HFFc6 (cell line): ENCODE measurements around the gene ZSCAN22. TPM values are rescaled to one million over a fixed set of nuclear protein-coding genes. Genes with fewer than 3 reads are reported as not detected.
A peak's percentile ranks its signal among the peaks of the same experiment; 100 is the strongest.
"Not testable (repeated sequence)": the region's sequence is repeated elsewhere in the genome, so short reads cannot be mapped to it uniquely, and the experiment has no call there.

Experiments
- DNase-seq: peaks from one replicate; pipeline ENCODE4 v3.0.0-alpha.2; 2018
- H3K27ac Mint-ChIP-seq: 2 replicates; pipeline ENCODE4 v1.8.0; 2020; ENCODE audit warnings: mild to moderate bottlenecking, mixed read lengths
- H3K27me3 Mint-ChIP-seq: 2 replicates; pipeline ENCODE4 v1.8.0; 2021; ENCODE audit warnings: mild to moderate bottlenecking, moderate library complexity, mixed read lengths; ENCODE audit not compliant: insufficient read depth
- H3K36me3 Mint-ChIP-seq: 2 replicates; pipeline ENCODE4 v1.8.0; 2021; ENCODE audit warnings: low read depth, mixed read lengths
- H3K4me1 Mint-ChIP-seq: 2 replicates; pipeline ENCODE4 v1.8.0; 2020; ENCODE audit warnings: low read depth, mixed read lengths
- H3K4me3 Mint-ChIP-seq: 2 replicates; pipeline ENCODE4 v1.8.0; 2020; ENCODE audit warnings: mild to moderate bottlenecking, moderate library complexity, mixed read lengths
- H3K9me3 Mint-ChIP-seq: 2 replicates; pipeline ENCODE4 v1.8.0; 2020; ENCODE audit warnings: mild to moderate bottlenecking, mixed read lengths
- total RNA-seq, 6 experiments: library from RNA; stranded (reverse); fragmentation: NEBNext Ultra II Directional; extraction: Animal tissue kit (Norgen Biotek cat#: 25700); gene quantifications; 2 replicates in 1 of 6; 3 replicates in 5 of 6; pipeline ENCODE4 v1.2.3, GENCODE V29; 2021
- TF ChIP-seq, protein P1 (sequence below): fragments of 200-600 bp; sonication (generic); IDR thresholded peaks from 2 replicates; pipeline ENCODE4 v1.5.0; 2021; ENCODE audit warnings: antibody characterized with exemption, mild to moderate bottlenecking

Gene ZSCAN22
- total RNA-seq, 6 experiments from 2014 or later = 2.5 to 3.0 (median 2.8) TPM

DNA sequence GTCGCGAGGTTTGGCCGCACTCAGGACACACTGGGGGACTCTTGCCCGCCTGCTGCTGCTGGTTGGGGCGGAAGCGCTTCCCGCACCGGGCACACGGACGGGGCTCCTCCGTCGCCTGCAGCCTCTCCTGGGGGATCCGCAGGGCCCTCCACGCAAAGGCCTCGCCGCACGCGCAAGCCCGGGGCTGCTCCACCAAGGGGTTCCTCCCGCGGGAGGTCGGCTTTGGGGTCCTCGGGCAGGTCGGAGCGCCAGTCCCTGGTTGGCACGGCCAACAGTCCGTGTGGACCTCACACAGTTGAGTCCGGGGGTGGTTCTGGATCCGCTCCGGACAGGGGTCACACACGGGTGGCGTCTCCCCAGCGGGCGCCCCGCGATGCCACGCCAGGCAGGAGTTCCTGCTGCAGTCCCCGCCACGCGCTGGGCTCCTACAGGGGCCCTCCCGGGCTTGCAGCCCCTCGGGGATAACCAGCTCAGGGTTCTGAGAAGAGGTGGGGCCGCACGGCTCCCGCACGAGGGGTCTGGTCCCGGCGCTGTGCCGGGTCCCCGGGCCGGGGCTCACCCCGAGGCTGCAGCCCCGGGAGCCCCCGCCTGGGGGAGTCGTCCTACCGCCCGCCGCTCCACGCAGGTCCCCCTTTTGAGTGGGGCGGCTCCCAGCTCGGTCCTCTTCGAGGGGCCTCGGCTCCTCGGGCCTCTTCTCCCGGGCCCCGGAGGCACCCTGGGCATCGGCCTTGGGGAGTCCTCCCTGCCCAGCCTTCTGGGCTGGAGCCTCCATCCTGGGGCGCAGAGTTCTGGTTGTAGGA, 42.0 kb downstream of the ZSCAN22 start:
- Mint-ChIP-seq H3K27ac (no peak overlapping the region), H3K9me3 (peaks cover 4% of the 10 kb centered on the region; the same call in 1 of the 2 replicates), H3K4me1 (no peaks in the 10 kb centered on the region), H3K27me3 (no peaks in the 10 kb centered on the region; the same call in 1 of the 2 replicates), H3K4me3 (no peak overlapping the region), H3K36me3 (no peaks in the 10 kb centered on the region)
- TF ChIP-seq, protein P1, sequence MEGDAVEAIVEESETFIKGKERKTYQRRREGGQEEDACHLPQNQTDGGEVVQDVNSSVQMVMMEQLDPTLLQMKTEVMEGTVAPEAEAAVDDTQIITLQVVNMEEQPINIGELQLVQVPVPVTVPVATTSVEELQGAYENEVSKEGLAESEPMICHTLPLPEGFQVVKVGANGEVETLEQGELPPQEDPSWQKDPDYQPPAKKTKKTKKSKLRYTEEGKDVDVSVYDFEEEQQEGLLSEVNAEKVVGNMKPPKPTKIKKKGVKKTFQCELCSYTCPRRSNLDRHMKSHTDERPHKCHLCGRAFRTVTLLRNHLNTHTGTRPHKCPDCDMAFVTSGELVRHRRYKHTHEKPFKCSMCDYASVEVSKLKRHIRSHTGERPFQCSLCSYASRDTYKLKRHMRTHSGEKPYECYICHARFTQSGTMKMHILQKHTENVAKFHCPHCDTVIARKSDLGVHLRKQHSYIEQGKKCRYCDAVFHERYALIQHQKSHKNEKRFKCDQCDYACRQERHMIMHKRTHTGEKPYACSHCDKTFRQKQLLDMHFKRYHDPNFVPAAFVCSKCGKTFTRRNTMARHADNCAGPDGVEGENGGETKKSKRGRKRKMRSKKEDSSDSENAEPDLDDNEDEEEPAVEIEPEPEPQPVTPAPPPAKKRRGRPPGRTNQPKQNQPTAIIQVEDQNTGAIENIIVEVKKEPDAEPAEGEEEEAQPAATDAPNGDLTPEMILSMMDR = no peak
- DNase-seq = no peak

DNA sequence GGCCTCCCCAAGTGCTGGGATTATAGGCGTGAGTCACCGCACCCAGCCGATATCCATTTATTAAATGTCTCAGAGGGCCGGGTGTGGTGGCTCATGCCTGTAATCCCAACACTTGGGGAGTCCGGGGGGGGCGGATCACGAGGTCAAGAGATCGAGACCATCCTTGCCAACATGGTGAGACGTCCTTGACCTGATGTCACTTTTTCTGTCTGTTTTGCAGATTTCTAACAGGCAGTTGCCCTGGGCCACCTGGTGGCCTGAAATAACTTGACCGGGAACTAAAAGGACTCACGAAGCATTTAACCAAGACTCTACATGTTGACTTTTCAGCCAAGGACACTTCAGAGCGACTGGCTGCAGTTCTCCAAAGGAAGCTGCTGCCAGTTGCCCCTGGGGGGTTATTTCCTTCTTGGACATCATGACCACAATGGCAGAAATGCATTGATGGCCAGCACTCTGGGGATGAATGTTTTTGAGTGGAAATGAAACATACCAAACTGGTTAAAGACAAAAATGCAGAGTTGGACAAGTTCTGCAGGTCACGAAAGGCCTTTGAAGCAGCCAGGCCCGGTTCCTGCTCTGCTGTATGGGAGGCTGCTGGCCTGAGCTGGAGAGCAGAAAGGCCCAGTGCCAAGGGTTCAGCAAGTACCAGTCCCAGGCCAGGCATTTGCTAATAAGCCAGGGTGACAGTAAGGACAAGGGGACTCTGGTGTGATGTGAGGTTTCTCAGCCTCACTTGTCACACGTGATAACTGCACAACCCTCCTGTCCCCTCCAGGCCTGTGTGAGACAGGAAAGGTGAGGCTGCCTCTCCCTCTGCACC, 45.7 kb downstream of the ZSCAN22 start:
- Mint-ChIP-seq H3K9me3 (no peaks in the 10 kb centered on the region), H3K4me1 (no peaks in the 10 kb centered on the region), H3K27me3 (peaks cover 1% of the 10 kb centered on the region; the same call in 1 of the 2 replicates), H3K27ac (no peak overlapping the region), H3K4me3 (no peak overlapping the region), H3K36me3 (no peaks in the 10 kb centered on the region)
- TF ChIP-seq, protein P1 = peak; percentile 63
- DNase-seq = no peak

DNA sequence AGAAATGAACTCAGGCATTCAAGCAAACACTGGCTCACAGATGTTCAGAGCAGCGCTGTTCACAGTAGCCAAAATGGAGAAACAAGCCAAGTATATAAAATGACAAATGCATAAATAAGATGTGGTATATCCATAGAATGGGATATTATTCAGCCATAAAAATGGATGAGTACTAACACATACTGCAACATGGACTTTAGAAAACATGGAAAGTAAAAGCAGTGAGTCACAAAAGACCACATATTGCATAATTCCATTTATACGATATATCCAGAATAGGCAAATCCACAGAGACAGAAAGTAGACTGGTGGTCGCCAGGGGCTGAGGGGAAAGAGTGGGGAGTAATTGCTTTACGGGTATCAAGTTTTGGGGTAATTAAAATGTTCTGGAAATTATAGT, 47.4 kb downstream of the ZSCAN22 start:
- no peaks in the 10 kb centered on the region for H3K4me1 Mint-ChIP-seq
- H3K27ac Mint-ChIP-seq = no peak overlapping the region
- H3K27me3 Mint-ChIP-seq = peaks cover 1% of the 10 kb centered on the region; the same call in 1 of the 2 replicates
- no peaks in the 10 kb centered on the region for H3K36me3 Mint-ChIP-seq
- TF ChIP-seq, protein P1 = no peak
- no peak for DNase-seq
- H3K4me3 Mint-ChIP-seq = no peak overlapping the region
- no peaks in the 10 kb centered on the region for H3K9me3 Mint-ChIP-seq

DNA sequence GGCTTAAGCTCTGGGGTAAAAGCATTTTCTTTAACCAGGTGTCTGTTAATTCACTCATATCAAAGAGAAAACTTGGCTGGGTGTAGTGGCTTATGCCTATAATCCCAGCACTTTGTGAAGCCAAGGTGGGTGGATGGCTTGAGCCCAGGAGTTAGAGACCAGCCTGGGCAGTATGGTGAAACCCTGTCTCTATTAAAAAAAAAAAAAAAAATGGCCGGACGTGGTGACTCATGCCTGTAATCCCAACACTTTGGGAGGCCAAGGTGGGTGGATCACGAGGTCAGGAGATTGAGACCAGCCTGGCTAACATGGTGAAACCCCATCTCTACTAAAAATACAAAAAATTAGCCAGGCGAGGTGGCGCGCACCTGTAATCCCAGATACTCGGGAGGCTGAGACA, 49.9 kb downstream of the ZSCAN22 start:
- not testable (repeated sequence) for DNase-seq, H3K27ac Mint-ChIP-seq, H3K27me3 Mint-ChIP-seq, H3K9me3 Mint-ChIP-seq, H3K36me3 Mint-ChIP-seq, H3K4me3 Mint-ChIP-seq
- H3K4me1 Mint-ChIP-seq = peaks cover 12% of the 10 kb centered on the region

DNA sequence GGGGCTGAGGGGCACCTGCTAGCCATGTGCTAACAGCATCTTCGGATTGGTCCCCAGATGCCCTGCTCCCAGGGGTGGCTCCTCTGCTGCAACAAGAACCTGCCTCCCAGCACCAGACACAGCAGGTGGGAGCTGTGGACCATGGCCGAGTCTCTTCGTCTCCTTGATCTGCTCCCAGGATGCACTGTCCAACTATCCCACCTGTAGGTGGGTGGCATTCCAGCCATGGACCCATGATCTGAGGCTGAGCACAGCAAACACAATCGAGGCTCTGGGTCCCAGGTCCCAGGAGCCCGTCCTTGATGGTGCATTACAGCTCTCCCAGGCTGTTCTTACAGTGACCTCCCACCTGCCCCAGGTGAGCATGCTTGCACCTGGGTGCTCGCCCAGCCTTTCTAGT, 52.5 kb downstream of the ZSCAN22 start:
- H3K4me1 Mint-ChIP-seq = peaks cover 17% of the 10 kb centered on the region
- H3K4me3 Mint-ChIP-seq = peak overlapping the region; percentile 96
- H3K27ac Mint-ChIP-seq = peak overlapping the region; percentile 92; the same call in 1 of the 2 replicates
- peaks cover 1% of the 10 kb centered on the region for H3K27me3 Mint-ChIP-seq
- TF ChIP-seq, protein P1 = no peak
- H3K9me3 Mint-ChIP-seq = no peaks in the 10 kb centered on the region
- H3K36me3 Mint-ChIP-seq = no peaks in the 10 kb centered on the region
- DNase-seq = no peak
